Measurements from ENCODE around the gene UBE2H.
"Not testable (repeated sequence)": the region's sequence is repeated elsewhere in the genome, so short reads cannot be mapped to it uniquely, and the experiment has no call there.

UBE2H gene

GRCh38 chr7:129952653-129953560, at the start of gene UBE2H:
Gene UBE2H, minus strand, starts transcription at chr7:129952960. Its CDS starts 405 bp downstream, at chr7:129952555.
- DNase-seq (ENCODE audit: low spot score) = peak; percentile 96

- no peak for DNase-seq (ENCODE audit: low spot score)
Observed at GRCh38 chr7:129998446-129998845, 45.7 kb upstream of the UBE2H start.

- DNase-seq (ENCODE audit: low spot score) = no peak
Observed at GRCh38 chr7:129997285-129997684, 44.5 kb upstream of the UBE2H start.

- DNase-seq (ENCODE audit: low spot score) = no peak
Observed at GRCh38 chr7:129993275-129993674, 40.5 kb upstream of the UBE2H start.

GRCh38 chr7:129990403-129991192, 37.8 kb upstream of the UBE2H start:
- DNase-seq (ENCODE audit: low spot score) = peak; percentile 13

- DNase-seq (ENCODE audit: low spot score) = no peak
Observed at GRCh38 chr7:129989466-129989865, 36.7 kb upstream of the UBE2H start.

- DNase-seq (ENCODE audit: low spot score) = no peak
Observed at GRCh38 chr7:129986600-129986999, 33.8 kb upstream of the UBE2H start.

- DNase-seq (ENCODE audit: low spot score) = no peak
Observed at GRCh38 chr7:129980667-129981066, 27.9 kb upstream of the UBE2H start.

GRCh38 chr7:129975309-129975708, 22.5 kb upstream of the UBE2H start:
- no peak for DNase-seq (ENCODE audit: low spot score)

- no peak for DNase-seq (ENCODE audit: low spot score)
Observed at GRCh38 chr7:129970816-129971215, 18.1 kb upstream of the UBE2H start.

- DNase-seq (ENCODE audit: low spot score) = no peak
Observed at GRCh38 chr7:129969881-129970446, 17.2 kb upstream of the UBE2H start.

GRCh38 chr7:129968592-129969383, 16.0 kb upstream of the UBE2H start:
- DNase-seq (ENCODE audit: low spot score) = no peak

GRCh38 chr7:129960204-129960475, 7.4 kb upstream of the UBE2H start:
- DNase-seq (ENCODE audit: low spot score) = not testable (repeated sequence)

- DNase-seq (ENCODE audit: low spot score) = no peak
Observed at GRCh38 chr7:129959471-129960203, 6.9 kb upstream of the UBE2H start.

- DNase-seq (ENCODE audit: low spot score) = no peak
Observed at GRCh38 chr7:129958643-129959470, 6.1 kb upstream of the UBE2H start.

- no peak for DNase-seq (ENCODE audit: low spot score)
Observed at GRCh38 chr7:129955993-129956543, 3.3 kb upstream of the UBE2H start.

GRCh38 chr7:129952086-129952652, 591 bp downstream of the UBE2H start:
- DNase-seq (ENCODE audit: low spot score) = peak; percentile 56

- DNase-seq (ENCODE audit: low spot score) = peak; percentile 14
Observed at GRCh38 chr7:129951226-129952085, 1.3 kb downstream of the UBE2H start.

GRCh38 chr7:129950933-129951225, 1.9 kb downstream of the UBE2H start:
- DNase-seq (ENCODE audit: low spot score) = no peak
